HG03520 (cell line): Measurements from ENCODE around the gene LOXHD1.

Experiments
- ATAC-seq: cut with Tn5 transposase; IDR thresholded peaks from one replicate; pipeline ENCODE4 v1.9.1; 2021; ENCODE audit warnings: mild to moderate bottlenecking, moderate library complexity; ENCODE audit not compliant: unreplicated experiment

LOXHD1 gene

DNA sequence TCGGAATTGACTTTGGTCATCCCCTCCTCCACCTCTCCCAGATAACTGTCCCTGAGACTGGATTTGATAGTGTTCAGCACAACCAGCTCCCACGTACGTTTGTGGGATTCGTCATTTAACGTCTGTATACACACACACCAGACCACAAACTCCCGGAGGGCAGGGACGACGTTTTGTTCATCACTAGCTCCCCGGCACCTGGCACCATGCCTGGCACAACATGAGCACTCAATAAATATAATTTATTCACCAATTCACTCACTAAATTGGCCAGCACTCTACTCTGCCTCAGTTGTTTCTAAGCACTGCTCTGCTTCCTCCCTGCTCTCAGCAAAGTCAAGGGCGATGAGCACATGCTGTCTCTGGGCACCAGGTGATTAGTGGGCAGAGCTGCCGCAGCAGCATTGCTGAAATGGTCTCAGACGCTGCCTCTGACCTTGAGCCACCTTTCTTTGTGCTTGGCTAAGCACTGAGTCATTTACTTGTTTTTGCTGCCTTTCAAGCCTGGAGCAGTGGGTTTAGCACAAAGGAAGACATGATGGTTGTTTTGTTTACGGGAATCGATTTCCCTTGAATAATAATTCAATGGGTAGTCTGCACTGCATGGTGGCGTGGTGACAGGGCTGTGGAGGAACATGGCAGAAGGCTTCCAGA, 19.3 kb upstream of the LOXHD1 start:
- ATAC-seq: no peak

DNA sequence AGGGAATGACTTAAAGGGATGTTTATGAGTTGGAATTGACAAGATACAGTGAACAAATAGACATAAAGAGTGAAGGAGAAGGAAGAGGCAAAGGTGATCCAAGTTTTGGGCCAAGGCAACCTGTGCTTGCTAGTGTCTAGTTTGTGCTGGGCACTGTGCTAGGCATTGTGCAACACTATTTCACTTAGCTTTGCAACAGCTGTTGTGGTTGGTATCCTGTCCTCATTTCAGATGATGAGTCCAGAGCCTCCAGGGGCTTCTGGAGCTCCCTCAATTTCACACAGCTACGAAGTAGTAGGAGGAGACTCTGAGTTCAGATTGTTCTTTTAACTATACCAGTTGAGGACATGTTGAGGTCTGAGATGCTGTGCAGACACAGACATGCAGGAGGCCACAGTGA, 18.1 kb upstream of the LOXHD1 start:
- no peak for ATAC-seq

GRCh38 chr18:46672062-46672970, 15.3 kb upstream of the LOXHD1 start:
- ATAC-seq: no peak

GRCh38 chr18:46668694-46669093, 11.7 kb upstream of the LOXHD1 start:
- no peak for ATAC-seq

- ATAC-seq: no peak
These were observed 11.1 kb upstream of the LOXHD1 start for GRCh38 chr18:46668135-46668534.

DNA sequence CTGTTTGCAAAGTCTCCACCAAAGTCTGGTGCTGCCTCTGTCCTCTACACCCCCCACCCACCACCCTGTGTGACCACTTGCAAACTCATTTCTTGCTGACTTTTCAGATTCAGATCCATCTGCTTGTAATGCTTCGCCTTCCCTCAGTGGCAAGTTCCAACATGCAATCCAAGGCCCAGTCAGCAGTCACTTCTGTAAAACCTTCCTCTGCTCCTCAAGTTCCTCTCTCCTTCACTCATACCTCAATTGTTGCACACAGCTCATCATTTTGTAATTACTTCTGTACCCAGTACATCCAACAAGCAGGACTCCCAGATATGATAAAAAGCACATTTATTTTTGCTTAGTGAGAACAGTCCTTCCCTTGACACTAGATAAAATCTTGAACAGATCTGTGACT, 6.5 kb upstream of the LOXHD1 start:
- ATAC-seq: no peak

GRCh38 chr18:46660957-46661749, 4.1 kb upstream of the LOXHD1 start:
- no peak for ATAC-seq

DNA sequence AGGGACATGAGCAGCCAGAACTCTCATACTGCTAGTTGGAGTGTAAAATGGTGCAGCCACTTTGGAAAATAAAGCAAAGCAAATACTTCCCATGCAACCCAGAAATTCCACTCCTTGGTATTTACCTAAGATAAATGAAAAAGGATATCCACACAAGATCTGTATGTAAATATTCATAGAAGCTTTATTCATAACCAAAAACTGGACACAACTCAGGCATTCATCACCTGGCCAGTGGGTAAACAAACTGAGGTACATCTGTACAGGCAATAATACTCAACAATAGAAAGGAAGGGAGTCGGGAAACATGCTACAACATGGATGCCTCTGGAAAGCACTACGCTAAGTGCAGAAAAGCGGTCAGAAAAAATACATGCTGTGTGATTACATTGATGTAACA, 2.5 kb upstream of the LOXHD1 start:
- ATAC-seq: no peak

GRCh38 chr18:46656326-46657114, 500 bp downstream of the LOXHD1 start:
- ATAC-seq: no peak

DNA sequence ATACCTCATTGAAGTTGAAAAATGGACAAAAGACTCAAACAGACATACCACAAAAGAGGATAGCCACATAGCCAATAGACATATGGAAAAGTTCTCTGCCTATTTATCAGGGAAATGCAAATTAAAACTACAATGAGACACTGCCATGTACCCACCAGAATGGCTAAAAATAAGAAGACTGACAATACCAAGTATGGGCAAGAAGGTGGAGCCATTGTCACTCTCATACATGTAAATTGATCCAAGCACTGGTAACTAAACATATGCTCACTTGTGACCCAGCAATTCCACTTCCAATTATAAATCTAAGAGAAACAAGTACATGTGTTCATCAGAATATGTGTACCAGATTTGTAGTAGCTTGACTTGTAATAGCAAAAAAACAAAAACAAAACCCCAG, 4.6 kb downstream of the LOXHD1 start:
- no peak for ATAC-seq

DNA sequence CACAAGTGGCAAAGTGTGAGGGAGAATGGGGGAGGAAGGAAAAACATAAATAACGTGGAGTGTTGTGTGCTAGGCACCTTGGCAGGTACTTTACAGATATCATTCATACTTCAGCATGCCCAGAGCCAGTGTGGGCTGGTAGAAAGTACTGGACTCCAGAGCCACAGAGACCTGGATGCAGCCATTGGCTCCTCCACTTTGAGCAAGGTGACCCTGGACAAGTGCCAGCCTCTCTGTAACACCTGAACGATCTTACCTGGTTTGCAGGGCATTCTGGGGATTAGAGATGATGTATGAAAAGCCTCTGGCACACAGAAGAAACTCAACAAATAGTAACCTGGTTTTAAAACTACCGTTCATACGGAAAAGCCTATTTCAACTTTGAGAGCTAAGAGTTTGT, 6.3 kb downstream of the LOXHD1 start:
- ATAC-seq: no peak

DNA sequence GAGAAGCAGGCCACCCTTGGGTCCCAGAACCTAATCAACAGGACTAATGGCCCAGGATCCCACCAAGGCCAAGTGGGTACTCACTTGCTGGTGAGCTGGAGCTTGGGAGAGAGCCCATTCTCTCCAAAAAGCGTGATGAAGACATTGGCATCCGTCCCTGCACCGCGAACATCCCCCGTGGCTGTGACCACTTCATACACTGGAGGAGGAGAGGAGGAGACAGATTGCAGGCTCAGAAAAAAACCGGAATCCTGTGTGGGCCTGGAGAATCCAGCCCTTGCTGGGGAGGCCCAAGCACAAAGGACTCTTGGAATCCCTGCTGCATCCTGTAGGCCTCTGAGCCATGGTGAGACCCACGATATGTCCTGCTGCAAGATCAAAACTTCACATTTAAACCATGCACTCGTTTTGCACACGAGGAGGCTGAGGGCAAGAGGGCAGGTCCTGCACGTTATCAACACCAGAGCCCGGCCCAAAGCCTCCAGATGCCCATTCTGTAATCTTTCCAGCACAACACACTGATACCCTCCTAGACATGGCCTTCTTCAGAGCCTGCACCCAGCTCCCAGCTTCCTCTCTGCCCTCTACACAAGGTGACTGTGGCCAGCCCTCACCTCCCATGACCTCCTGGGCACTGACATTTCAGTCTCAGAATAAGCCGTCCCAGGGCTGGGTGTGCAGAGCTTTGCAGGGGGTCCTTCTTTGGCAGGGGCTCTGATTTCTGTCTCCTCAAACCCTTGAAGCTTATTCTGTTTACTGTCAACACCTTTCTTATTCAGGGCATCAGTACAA, 7.8 kb downstream of the LOXHD1 start:
- ATAC-seq: no peak

DNA sequence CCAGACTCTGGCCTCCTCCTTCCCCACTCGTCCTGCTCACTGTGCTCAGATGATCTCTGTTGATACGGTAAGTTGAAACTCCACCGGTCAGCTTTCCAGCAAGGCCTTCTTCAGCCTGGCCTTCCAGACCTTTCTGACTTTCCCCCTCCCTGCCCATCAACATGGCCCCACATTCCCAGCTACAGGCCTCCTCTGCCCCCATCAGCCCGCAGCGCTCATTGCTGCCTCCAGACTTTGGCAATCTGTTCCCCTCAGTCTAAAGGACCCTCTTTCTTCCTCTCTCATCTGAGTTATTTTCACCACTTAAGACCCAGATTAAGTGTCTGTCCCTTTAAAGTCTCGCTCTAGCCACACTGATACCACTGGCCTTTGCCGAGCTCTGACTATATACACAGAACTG, 10.6 kb downstream of the LOXHD1 start:
- no peak for ATAC-seq

DNA sequence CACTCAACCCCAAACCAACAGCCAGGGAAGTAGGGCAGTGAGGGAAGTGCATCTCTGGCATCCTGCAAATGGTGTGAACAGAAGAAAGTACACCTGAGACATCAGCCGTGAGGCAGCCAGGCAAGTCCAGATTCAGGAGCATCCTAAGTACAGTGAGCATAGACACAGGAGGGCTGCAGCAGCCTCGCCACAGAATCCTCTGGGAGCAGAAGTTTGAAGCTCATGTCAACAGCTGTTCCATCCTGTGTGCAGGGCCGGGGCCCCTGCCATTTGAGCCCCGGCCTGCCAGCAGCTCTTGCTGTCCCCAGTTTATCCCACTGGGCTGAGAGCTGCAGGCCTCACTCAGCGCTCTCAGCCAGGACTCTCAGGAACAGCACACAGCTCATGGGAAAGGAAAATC, 14.5 kb downstream of the LOXHD1 start:
- ATAC-seq: no peak

DNA sequence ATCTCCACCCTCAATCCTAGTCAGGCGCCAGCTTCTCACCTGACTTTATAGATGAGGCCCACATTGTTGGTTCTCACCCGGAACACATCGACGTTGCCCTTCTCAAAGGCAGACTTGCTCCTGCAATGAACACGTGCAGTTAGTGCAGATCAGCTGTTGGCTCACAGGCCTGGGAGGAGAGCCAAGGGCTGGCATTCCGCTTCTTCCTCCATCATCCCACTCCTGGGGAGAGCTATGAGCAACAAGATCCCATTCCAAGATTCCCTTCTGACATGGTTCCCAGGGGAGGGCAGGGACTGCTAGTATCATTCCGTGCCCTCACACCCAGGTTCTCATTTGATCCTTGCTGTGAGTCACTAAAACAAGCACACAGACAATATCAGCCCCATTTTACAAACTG, 15.1 kb downstream of the LOXHD1 start:
- no peak for ATAC-seq

DNA sequence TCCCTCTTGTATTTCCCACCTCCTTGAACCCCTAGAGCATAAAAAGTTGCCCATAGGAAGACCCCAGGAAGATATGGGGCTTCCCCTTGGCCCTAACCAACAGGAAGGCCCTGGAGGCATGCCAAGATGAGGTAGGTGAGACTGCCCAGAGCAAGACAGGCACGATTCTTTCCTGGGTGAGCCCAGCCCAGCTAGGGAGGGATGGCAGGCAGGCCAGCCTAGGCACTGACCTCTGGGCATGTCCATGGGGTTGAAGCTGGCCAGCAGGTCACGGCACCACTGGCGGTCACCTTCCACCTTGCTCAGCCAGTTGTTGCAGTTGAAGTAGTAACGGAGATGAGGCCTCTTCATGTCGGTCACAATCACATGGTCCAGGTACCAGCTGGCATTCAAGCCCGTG, 17.6 kb downstream of the LOXHD1 start:
- no peak for ATAC-seq

DNA sequence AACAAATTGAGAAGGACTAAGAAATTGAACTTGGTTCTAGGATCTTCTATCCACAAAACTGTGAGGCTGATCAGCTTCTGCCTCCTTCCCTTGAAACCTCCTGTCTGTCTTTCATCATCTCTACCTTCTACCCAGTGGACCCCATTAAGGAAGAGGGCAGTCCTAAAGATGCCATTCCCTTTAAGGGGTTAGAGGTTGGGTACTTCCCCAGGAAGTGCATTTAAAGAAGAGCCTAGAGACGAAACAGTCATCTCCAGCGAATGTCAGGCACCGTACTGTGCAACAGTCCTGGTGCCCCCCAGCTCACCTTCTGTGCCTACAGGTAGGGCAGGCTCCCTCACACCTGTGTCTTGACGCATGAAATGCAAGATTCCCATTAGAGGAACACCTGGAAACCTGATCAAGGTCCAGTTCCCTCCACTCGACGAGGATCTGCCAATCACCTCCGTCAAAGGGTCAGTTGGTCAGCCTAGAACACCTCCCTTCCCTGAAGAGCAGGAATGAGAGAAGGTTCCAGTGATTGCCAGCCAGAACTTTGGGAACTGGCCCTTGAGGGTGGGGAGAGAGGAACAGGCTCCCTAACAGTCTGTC, 20.9 kb downstream of the LOXHD1 start:
- ATAC-seq: no peak

DNA sequence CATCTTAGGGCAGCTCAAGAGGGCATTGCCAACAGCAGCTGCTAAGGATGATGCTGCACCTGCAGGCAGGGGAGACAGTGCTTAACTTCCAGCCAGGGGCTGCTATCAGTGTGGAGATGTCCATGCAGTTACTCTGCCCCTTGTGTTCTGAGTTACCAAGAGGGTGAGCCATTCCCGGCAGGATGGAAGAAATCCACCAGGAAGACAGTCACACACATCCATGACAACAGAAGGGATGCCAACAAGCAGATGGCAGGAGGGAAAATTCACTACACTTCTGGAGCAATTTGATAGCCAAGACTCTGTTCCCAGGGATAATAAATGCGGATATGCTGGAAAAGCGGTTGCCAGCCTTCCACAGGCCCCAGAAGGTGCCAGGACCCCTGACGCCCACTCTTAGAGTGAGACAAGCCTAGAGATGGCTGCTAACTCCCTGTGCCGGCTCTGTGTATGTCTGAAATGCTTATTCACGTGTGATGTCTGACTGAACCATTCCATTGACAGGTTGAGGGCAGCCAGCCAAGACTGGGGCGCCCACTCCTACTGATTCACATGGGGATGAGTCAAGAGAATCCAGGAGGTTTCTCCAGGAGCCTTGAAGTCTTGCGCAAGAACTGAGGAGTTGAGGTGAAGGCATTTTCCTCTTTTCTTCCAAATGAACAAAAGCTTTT, 24.5 kb downstream of the LOXHD1 start:
- no peak for ATAC-seq

- ATAC-seq: no peak
These were observed 26.0 kb downstream of the LOXHD1 start for GRCh38 chr18:46630991-46631390.
